Stomach (tissue), 9 donors: ENCODE measurements around the gene F7. TPM values are rescaled to one million over a fixed set of nuclear protein-coding genes. Genes with fewer than 3 reads are reported as not detected.

ENCODE experiments used
- DNase-seq, 2 donors: peaks; one replicate each; pipeline versions ENCODE4 v3.0.0 to v3.0.0-alpha.2; 2013 to 2019
- H3K27ac ChIP-seq, 5 donors: fragments of 200-600 bp in 4 of 5; sonication (generic) in 4 of 5; one replicate each; pipeline ENCODE4 v1.5.1; 2013 to 2019; ENCODE audit warnings: mild to moderate bottlenecking in 1 of 5, moderate library complexity in 1 of 5
- H3K27me3 ChIP-seq, 3 donors: fragments of 200-600 bp; sonication (generic); one replicate each; pipeline ENCODE4 v1.5.1; 2017 to 2019; ENCODE audit warnings: mixed run types in 1 of 3
- H3K36me3 ChIP-seq, 4 donors: fragments of 200-600 bp; sonication (generic); 1 replicate in 3 of 4; 2 replicates in 1 of 4; pipeline ENCODE4 v1.5.1; 2016 to 2019
- H3K4me1 ChIP-seq, 4 donors: fragments of 200-600 bp; sonication (generic); one replicate each; pipeline ENCODE4 v1.5.1; 2016 to 2019
- H3K4me3 ChIP-seq, 4 donors: fragments of 200-600 bp; sonication (generic) in 3 of 4; one replicate each; pipeline ENCODE4 v1.5.1; 2016 to 2019; ENCODE audit warnings: mild to moderate bottlenecking in 1 of 4
- H3K9me3 ChIP-seq, 4 donors: fragments of 200-600 bp; sonication (generic); one replicate each; pipeline ENCODE4 v1.5.1; 2016 to 2019
- EP300 ChIP-seq: sonication (generic); formaldehyde crosslinking; IDR thresholded peaks from one replicate; pipeline ENCODE4 v1.6.1; 2017; ENCODE audit warnings: antibody characterized with exemption
- POLR2A ChIP-seq, 4 donors: fragments of 450-650 bp; IDR thresholded peaks; one replicate each; pipeline ENCODE4 v1.6.1; 2016; ENCODE audit warnings: antibody characterized with exemption in 4 of 4, control low read depth in 2 of 4, mild to moderate bottlenecking in 1 of 4, moderate library complexity in 1 of 4
- POLR2AphosphoS5 ChIP-seq, 3 donors: sonication (generic); formaldehyde crosslinking; IDR thresholded peaks; one replicate each; pipeline ENCODE4 v1.6.1; 2016; ENCODE audit warnings: antibody characterized with exemption in 3 of 3
- WGBS, 5 donors: extraction: QIAGEN DNeasy Blood & Tissue Kit in 3 of 5; methylation state at CpG; one replicate each; pipeline versions ENCODE4 v1.1.5 to v1.1.7; 2013 to 2018; 5-methylcytosine and 5-hydroxymethylcytosine counted together
- intact Hi-C: fragments of 100-400 bp; cut with DNase I; formaldehyde crosslinking; loops from one replicate; pipeline ENCODE4 v1.15.1; 2023; ENCODE audit warnings: low total_unique reads
- polyA plus RNA-seq, 3 donors: library from polyadenylated mRNA; stranded (reverse); fragments of 200-250 nt; gene quantifications; one replicate each; pipeline ENCODE4 v1.2.3, GENCODE V29; 2013
- total RNA-seq, 5 donors: library from RNA; depleted of rRNA; stranded (reverse); fragments of >200 nt; gene quantifications; one replicate each; pipeline versions ENCODE4 v1.1.0 to v1.2.3, GENCODE V29; 2014 to 2016
- TF ChIP-seq, protein P1 (sequence below), 7 experiments: fragments of 450-650 bp in 4 of 7; fragments of 200-600 bp in 3 of 7; sonication (generic) in 3 of 7; IDR thresholded peaks; one replicate each; pipeline ENCODE4 v1.5.1; 2016 to 2019; ENCODE audit warnings: antibody characterized with exemption in 7 of 7, control low read depth in 2 of 7, mild to moderate bottlenecking in 1 of 7
- donor health status: healthy with polysubstance abuse.
- donor health status: Bipolar disorder and iron deficiency.
- donor health status: healthy.

F7 gene
- total and polyA plus RNA-seq, 8 donors, result 0.10 TPM; not detected in 7

DNA sequence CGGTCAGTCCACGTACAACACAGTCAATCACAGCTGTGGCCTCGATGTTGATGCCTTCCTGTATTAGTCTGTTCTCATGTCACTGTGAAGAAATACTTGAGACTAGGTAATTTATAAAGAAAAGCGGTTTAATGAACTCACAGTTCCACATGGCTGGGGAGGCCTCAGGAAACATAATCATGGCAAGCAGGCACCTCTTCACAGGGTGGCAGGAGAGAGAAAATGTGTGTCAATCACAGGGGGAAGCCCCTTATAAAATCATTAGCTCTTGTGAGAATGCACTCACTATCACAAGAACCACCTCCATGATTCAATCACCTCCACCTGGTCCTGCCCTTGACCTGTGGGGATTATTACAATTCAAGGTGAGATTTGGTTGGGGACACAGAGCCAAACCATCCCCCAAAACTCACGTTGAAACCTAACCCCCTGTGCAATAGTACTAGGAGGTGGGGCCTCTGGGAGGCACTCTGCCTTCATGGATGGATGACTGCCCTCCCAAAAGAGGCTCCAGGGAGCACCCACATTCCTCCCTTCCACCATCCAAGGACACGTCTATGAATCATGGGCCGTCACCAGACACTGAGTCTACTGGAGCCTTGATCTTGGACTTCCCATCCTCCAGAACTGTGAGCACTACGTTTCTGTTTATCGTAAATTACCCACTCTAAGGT, 50.5 kb downstream of the F7 start:
- DNase-seq, result peak in 1 of 2 donors; percentile 1
- intact Hi-C loops, result no loop called here
- Histone ChIP-seq H3K27me3 (peaks cover 0 to 38% (median 11%) of the 10 kb centered on the region in 3 donors), H3K4me1 (peaks cover 15 to 26% (median 20%) of the 10 kb centered on the region in 4 donors), H3K27ac (no peak overlapping the region), H3K9me3 (no peaks in the 10 kb centered on the region), H3K4me3 (no peak overlapping the region), H3K36me3 (no peaks in the 10 kb centered on the region)
- no peak for TF ChIP-seq POLR2AphosphoS5 (IDR thresholded peaks at IDR 0.05)
- no peak for TF ChIP-seq EP300
- no peak for TF ChIP-seq POLR2A (IDR thresholded peaks at IDR 0.05)
- TF ChIP-seq, protein P1, sequence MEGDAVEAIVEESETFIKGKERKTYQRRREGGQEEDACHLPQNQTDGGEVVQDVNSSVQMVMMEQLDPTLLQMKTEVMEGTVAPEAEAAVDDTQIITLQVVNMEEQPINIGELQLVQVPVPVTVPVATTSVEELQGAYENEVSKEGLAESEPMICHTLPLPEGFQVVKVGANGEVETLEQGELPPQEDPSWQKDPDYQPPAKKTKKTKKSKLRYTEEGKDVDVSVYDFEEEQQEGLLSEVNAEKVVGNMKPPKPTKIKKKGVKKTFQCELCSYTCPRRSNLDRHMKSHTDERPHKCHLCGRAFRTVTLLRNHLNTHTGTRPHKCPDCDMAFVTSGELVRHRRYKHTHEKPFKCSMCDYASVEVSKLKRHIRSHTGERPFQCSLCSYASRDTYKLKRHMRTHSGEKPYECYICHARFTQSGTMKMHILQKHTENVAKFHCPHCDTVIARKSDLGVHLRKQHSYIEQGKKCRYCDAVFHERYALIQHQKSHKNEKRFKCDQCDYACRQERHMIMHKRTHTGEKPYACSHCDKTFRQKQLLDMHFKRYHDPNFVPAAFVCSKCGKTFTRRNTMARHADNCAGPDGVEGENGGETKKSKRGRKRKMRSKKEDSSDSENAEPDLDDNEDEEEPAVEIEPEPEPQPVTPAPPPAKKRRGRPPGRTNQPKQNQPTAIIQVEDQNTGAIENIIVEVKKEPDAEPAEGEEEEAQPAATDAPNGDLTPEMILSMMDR (IDR thresholded peaks at IDR 0.05), result no peak
- WGBS, 5 donors, result 85 to 93% (median 87%) methylated on average over 9 of the region's 9 CpGs

DNA sequence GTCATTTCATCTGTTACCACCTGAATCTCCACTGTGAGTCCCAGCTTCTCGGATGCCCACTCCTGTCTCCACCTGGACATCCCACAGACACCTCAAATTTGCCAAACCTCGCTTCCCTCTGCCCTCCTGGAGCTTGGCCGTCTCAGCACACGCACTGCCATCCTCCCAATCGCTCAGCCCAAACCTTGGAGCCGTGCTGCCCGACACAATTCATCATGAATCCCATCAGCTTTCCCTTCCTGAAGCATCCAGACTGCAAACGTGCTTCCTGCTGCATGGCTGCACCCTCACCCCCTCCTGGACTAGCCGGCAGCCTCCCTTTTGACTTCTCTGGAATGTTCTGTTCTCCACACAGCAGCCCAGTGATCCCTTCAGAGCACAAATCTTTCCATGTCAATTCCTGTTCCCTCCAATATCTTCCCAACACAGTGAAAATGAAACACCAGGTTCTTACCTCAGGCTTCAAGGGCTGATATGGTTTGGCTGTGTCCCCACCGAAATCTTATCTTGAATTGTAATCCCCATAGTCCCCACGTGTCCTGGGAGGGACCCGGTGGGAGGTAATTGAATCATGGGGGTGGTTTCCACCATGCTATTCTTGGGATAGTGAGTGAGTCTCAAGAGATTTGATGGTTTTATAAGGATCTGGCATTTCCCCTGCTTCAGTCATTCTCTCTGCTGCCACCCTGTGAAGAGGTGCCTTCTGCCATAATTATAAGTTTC, 51.8 kb downstream of the F7 start:
- no peak overlapping the region for H3K4me3 ChIP-seq
- H3K9me3 ChIP-seq, result no peaks in the 10 kb centered on the region
- TF ChIP-seq EP300 (no peak), POLR2AphosphoS5 (IDR thresholded peaks at IDR 0.05) (no peak), POLR2A (IDR thresholded peaks at IDR 0.05) (no peak)
- TF ChIP-seq, protein P1 (IDR thresholded peaks at IDR 0.05), result no peak
- H3K27ac ChIP-seq, result no peak overlapping the region
- H3K27me3 ChIP-seq, result peaks cover 0 to 39% (median 15%) of the 10 kb centered on the region in 3 donors
- peak in 1 of 2 donors; percentile 3 for DNase-seq
- H3K36me3 ChIP-seq, result no peaks in the 10 kb centered on the region
- 61 to 72% (median 70%) methylated on average over 12 of the region's 12 CpGs for WGBS, 5 donors
- intact Hi-C loops, result no loop called here
- peaks cover 13 to 18% (median 16%) of the 10 kb centered on the region in 4 donors for H3K4me1 ChIP-seq

DNA sequence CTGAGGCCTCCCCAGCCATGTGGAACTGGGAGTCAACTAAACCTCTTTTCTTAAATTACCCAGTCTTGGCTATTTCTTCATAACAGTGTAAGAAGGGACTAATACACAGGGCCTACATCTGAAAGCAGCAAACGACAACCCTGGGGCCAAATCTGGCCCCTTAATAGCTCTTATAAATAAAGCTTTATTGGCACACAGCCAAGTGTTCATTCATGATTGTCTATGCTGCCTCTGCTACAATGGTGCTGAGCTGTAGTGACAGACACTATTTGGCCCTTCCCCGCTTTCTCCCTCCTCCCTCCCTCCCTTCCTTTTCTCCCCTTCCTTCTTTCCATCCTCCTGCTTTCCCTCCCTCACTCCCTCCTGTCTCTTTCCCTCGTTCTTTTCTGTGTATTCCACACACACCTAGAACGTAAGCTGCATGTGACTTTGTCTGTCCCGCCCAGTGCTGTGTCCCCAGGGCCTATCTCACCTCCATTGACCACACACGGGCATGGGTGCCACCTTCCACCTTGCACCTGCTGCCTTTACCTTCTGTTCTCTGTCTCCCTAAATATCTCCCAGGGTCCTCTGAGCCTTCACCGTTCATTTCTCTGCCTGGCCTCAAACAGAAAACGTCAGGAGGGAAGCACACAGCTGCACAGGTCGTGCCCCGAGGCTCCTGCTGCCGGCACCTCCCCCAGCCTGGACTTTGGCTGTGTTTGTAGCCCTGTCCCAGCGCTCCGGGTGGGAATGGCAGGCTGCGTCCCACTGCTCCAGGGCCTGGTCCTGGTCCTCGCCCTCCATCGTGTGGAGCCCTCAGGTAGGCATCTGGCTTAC, 52.5 kb downstream of the F7 start, which contains the start of gene PROZ:
PROZ (plus strand) TSS at position 720 of the 819 bp plus-strand sequence; CDS start at position 733, 13 bp downstream.
- intact Hi-C loops, result no loop called here
- Histone ChIP-seq H3K9me3 (no peaks in the 10 kb centered on the region), H3K4me3 (no peak within 1 kb of the TSS), H3K27me3 (peaks cover 0 to 39% (median 16%) of the 10 kb centered on the region in 3 donors), H3K27ac (peak within 1 kb of the TSS in 1 of 5 donors; percentile 7), H3K4me1 (peaks cover 5 to 15% (median 10%) of the 10 kb centered on the region in 4 donors), H3K36me3 (no peaks in the 10 kb centered on the region)
- WGBS, 5 donors, result 38 to 60% (median 45%) methylated on average over 15 to 16 of the region's 16 CpGs
- TF ChIP-seq EP300 (no peak), POLR2AphosphoS5 (IDR thresholded peaks at IDR 0.05) (no peak), POLR2A (IDR thresholded peaks at IDR 0.05) (no peak)
- TF ChIP-seq, protein P1 (IDR thresholded peaks at IDR 0.05), result no peak
- peak in 1 of 2 donors; percentile 42 for DNase-seq

DNA sequence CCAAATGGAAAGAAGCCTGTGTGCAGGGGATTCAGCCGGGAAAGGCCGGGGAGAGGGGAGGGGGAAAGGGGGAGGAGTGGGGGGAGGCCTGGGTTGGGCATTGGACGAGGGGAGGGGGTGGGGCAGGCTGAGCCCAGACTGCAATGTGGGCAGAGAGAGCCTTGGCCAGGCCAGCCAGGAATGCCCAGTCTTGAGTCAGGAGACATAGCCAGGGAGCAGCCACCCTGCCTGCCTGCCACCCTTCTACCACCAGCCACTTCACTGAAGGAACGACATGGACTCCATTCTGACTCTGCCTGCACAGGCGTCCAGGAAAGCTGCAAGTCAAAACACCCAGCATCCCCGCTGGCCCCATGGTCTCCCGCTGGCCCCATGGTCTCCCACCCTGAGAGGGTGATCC, 53.4 kb downstream of the F7 start:
- TF ChIP-seq POLR2AphosphoS5 (IDR thresholded peaks at IDR 0.05) (no peak), POLR2A (IDR thresholded peaks at IDR 0.05) (no peak), EP300 (no peak)
- TF ChIP-seq, protein P1 (IDR thresholded peaks at IDR 0.05), result no peak
- Histone ChIP-seq H3K4me3 (no peak overlapping the region), H3K36me3 (no peaks in the 10 kb centered on the region), H3K4me1 (peaks cover 0 to 10% (median 4%) of the 10 kb centered on the region in 4 donors), H3K27me3 (peaks cover 0 to 45% (median 20%) of the 10 kb centered on the region in 3 donors), H3K27ac (no peak overlapping the region), H3K9me3 (no peaks in the 10 kb centered on the region)
- intact Hi-C loops, result no loop called here
- peak in 1 of 2 donors; percentile 7 for DNase-seq
- WGBS, 5 donors, result 49 to 76% (median 69%) methylated on average over 3 to 7 of the region's 7 CpGs
